Ishikawa (cell line): ENCODE measurements around the gene THADA.

Experiments used
- CEBPB ChIP-seq: IDR thresholded peaks from 2 replicates; pipeline ENCODE4 v1.6.1; 2012
- CREB1 ChIP-seq: IDR thresholded peaks from 2 replicates; pipeline ENCODE4 v1.6.1; 2012; ENCODE audit warnings: low read depth
- EGR1 ChIP-seq: IDR thresholded peaks from 2 replicates; pipeline ENCODE4 v1.6.1; 2012
- EP300 ChIP-seq: IDR thresholded peaks from 2 replicates; pipeline ENCODE4 v1.6.1; 2012; ENCODE audit warnings: borderline replicate concordance
- FOXM1 ChIP-seq: IDR thresholded peaks from 2 replicates; pipeline ENCODE4 v1.6.1; 2012; ENCODE audit warnings: low read depth, borderline replicate concordance
- NFIC ChIP-seq: IDR thresholded peaks from 2 replicates; pipeline ENCODE4 v1.6.1; 2012
- RAD21 ChIP-seq: IDR thresholded peaks from 2 replicates; pipeline ENCODE4 v1.6.1; 2012; ENCODE audit warnings: low read depth
- TAF1 ChIP-seq: IDR thresholded peaks from 2 replicates; pipeline ENCODE4 v1.6.1; 2012; ENCODE audit warnings: low read depth, mild to moderate bottlenecking
- TCF12 ChIP-seq: IDR thresholded peaks from 2 replicates; pipeline ENCODE4 v1.6.1; 2012; ENCODE audit warnings: low read depth
- YY1 ChIP-seq: IDR thresholded peaks from 2 replicates; pipeline ENCODE4 v1.6.1; 2012; ENCODE audit warnings: low read depth
- ZBTB7A ChIP-seq: IDR thresholded peaks from 2 replicates; pipeline ENCODE4 v1.6.1; 2012; ENCODE audit warnings: low read depth
- TF ChIP-seq, protein P1 (sequence below): IDR thresholded peaks from 2 replicates; pipeline ENCODE4 v1.6.1; 2012
- TF ChIP-seq, protein P2 (sequence below): IDR thresholded peaks from 2 replicates; pipeline ENCODE4 v1.6.1; 2012
- TF ChIP-seq, protein P3 (sequence below): IDR thresholded peaks from 2 replicates; pipeline ENCODE4 v1.6.1; 2012; ENCODE audit warnings: low read depth, mild to moderate bottlenecking

DNA sequence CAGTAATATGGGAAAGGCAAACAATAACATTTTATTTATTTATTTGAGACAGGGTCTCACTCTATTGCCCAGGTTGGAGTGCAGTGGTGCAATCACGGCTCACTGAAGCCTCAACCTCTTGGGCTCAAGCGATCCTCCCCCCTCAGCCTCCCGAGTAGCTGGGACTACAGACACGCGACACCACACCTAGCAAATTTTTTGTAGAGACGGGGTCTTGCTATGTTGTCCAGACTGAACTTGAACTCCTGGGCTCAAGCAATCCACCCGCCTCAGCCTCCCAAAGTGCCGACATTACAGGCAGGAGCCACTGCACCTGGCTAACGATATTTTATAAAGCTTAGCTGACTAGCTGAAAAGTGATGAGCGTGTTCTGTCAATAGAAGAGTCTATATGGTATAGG, 23.7 kb upstream of the THADA start:
- TF ChIP-seq, protein P1, sequence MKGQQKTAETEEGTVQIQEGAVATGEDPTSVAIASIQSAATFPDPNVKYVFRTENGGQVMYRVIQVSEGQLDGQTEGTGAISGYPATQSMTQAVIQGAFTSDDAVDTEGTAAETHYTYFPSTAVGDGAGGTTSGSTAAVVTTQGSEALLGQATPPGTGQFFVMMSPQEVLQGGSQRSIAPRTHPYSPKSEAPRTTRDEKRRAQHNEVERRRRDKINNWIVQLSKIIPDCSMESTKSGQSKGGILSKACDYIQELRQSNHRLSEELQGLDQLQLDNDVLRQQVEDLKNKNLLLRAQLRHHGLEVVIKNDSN = no peak
- no peak for TF ChIP-seq ZBTB7A
- no peak for TF ChIP-seq TAF1
- TF ChIP-seq EGR1 = no peak
- TF ChIP-seq EP300 = no peak
- no peak for TF ChIP-seq NFIC
- TF ChIP-seq, protein P2, sequence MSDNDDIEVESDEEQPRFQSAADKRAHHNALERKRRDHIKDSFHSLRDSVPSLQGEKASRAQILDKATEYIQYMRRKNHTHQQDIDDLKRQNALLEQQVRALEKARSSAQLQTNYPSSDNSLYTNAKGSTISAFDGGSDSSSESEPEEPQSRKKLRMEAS = no peak
- TF ChIP-seq, protein P3, sequence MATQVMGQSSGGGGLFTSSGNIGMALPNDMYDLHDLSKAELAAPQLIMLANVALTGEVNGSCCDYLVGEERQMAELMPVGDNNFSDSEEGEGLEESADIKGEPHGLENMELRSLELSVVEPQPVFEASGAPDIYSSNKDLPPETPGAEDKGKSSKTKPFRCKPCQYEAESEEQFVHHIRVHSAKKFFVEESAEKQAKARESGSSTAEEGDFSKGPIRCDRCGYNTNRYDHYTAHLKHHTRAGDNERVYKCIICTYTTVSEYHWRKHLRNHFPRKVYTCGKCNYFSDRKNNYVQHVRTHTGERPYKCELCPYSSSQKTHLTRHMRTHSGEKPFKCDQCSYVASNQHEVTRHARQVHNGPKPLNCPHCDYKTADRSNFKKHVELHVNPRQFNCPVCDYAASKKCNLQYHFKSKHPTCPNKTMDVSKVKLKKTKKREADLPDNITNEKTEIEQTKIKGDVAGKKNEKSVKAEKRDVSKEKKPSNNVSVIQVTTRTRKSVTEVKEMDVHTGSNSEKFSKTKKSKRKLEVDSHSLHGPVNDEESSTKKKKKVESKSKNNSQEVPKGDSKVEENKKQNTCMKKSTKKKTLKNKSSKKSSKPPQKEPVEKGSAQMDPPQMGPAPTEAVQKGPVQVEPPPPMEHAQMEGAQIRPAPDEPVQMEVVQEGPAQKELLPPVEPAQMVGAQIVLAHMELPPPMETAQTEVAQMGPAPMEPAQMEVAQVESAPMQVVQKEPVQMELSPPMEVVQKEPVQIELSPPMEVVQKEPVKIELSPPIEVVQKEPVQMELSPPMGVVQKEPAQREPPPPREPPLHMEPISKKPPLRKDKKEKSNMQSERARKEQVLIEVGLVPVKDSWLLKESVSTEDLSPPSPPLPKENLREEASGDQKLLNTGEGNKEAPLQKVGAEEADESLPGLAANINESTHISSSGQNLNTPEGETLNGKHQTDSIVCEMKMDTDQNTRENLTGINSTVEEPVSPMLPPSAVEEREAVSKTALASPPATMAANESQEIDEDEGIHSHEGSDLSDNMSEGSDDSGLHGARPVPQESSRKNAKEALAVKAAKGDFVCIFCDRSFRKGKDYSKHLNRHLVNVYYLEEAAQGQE = no peak
- no peak for TF ChIP-seq FOXM1
- no peak for TF ChIP-seq RAD21
- no peak for TF ChIP-seq CREB1
- TF ChIP-seq CEBPB = no peak
- no peak for TF ChIP-seq TCF12
- no peak for TF ChIP-seq YY1
